NCI-H1048 (cell line): ENCODE results near the gene ADGRD2.

Experiments used
- DNase-seq: peaks from one replicate; lab custom pipeline; 2025; lab: John Stamatoyannopoulos, UW

ADGRD2 gene

GRCh38 chr9:124511891-124512805, 61.9 kb downstream of the ADGRD2 start:
- no peak for DNase-seq

GRCh38 chr9:124512806-124513204, 62.6 kb downstream of the ADGRD2 start:
- no peak for DNase-seq

- DNase-seq, result no peak
Observed at GRCh38 chr9:124513376-124513994, 63.2 kb downstream of the ADGRD2 start.

GRCh38 chr9:124514125-124514524, 63.9 kb downstream of the ADGRD2 start:
- no peak for DNase-seq

- no peak for DNase-seq
Observed at GRCh38 chr9:124514874-124515273, 64.6 kb downstream of the ADGRD2 start.

GRCh38 chr9:124517600-124517999, 67.3 kb downstream of the ADGRD2 start:
- no peak for DNase-seq

- DNase-seq, result no peak
Observed at GRCh38 chr9:124518116-124518515, 67.9 kb downstream of the ADGRD2 start.

GRCh38 chr9:124520206-124520596, 70.0 kb downstream of the ADGRD2 start:
- DNase-seq, result no peak

GRCh38 chr9:124521142-124521541, 70.9 kb downstream of the ADGRD2 start:
- DNase-seq, result no peak

GRCh38 chr9:124522121-124523098, 72.2 kb downstream of the ADGRD2 start:
- no peak for DNase-seq

- DNase-seq, result no peak
Observed at GRCh38 chr9:124526174-124526573, 75.9 kb downstream of the ADGRD2 start.

GRCh38 chr9:124527781-124528180, 77.5 kb downstream of the ADGRD2 start:
- DNase-seq, result no peak
